K562 (cell line): ENCODE measurements around the gene STAM2. TPM values are rescaled to one million over a fixed set of nuclear protein-coding genes. Genes with fewer than 3 reads are reported as not detected.

Source experiments
- ARID3A ChIP-seq: IDR thresholded peaks from 2 replicates; pipeline ENCODE4 v1.6.1; 2012; ENCODE audit warnings: low read depth, low read length, improper control_type of control experiment, borderline replicate concordance
- BHLHE40 ChIP-seq: IDR thresholded peaks from 2 replicates; pipeline ENCODE4 v1.6.1; 2011; ENCODE audit warnings: low read length, improper control_type of control experiment
- BRF2 ChIP-seq: IDR thresholded peaks from 3 replicates; pipeline ENCODE4 v1.6.1; 2011; ENCODE audit warnings: borderline replicate concordance, mild to moderate bottlenecking; ENCODE audit not compliant: insufficient read length, insufficient read depth
- DACH1 ChIP-seq: fragments of 450-650 bp; IDR thresholded peaks from 2 replicates; pipeline ENCODE4 v1.6.1; 2018; ENCODE audit not compliant: partially characterized antibody
- E2F6 ChIP-seq, 2 experiments: IDR thresholded peaks; 2 replicates each; pipeline ENCODE4 v1.6.1; 2011; ENCODE audit warnings: borderline replicate concordance in 1 of 2, control low read depth in 1 of 2, low read depth in 1 of 2, low read length in 1 of 2, mild to moderate bottlenecking in 1 of 2, mixed read lengths in 1 of 2, moderate library complexity in 1 of 2; ENCODE audit not compliant: insufficient read depth in 1 of 2, insufficient read length in 1 of 2, poor library complexity in 1 of 2, severe bottlenecking in 1 of 2; ENCODE audit errors: extremely low read depth in 1 of 2
- FOXM1 ChIP-seq, 2 experiments: fragments of 450-650 bp in 1 of 2; sonication (generic) in 1 of 2; formaldehyde crosslinking in 1 of 2; IDR thresholded peaks; 2 replicates each; pipeline versions ENCODE4 v1.6.1 to v1.9.0; 2017 to 2022; ENCODE audit warnings: low read depth in 2 of 2, mild to moderate bottlenecking in 2 of 2, missing genetic modification reagents in 1 of 2, moderate library complexity in 1 of 2
- FOXP4 ChIP-seq: sonication (generic); formaldehyde crosslinking; IDR thresholded peaks from 2 replicates; pipeline ENCODE4 v1.8.0; 2022; ENCODE audit warnings: mild to moderate bottlenecking, missing genetic modification reagents, borderline replicate concordance
- HDAC2 ChIP-seq: fragments of 450-650 bp; IDR thresholded peaks from 2 replicates; pipeline ENCODE4 v1.6.1; 2016; ENCODE audit warnings: mild to moderate bottlenecking
- KAT2B ChIP-seq: IDR thresholded peaks from one replicate; pipeline ENCODE4 v1.6.1; 2012; ENCODE audit warnings: low read depth, mild to moderate bottlenecking, control low read depth, inconsistent platforms, low read length, moderate library complexity
- KDM5B ChIP-seq: fragments of 200-600 bp; sonication (generic); IDR thresholded peaks from 2 replicates; pipeline ENCODE4 v1.6.1; 2012; ENCODE audit warnings: low read depth, mild to moderate bottlenecking, moderate library complexity, low read length, control low read depth, inconsistent platforms; ENCODE audit not compliant: insufficient replicate concordance
- PHF21A ChIP-seq: fragments of 450-650 bp; IDR thresholded peaks from 2 replicates; pipeline ENCODE4 v1.6.1; 2017; ENCODE audit warnings: low read depth, borderline replicate concordance
- PYGO2 ChIP-seq: fragments of 450-650 bp; IDR thresholded peaks from 2 replicates; pipeline ENCODE4 v1.6.1; 2016; ENCODE audit warnings: mild to moderate bottlenecking, missing genetic modification characterization, moderate library complexity, missing compliant biosample characterization
- RUNX1 ChIP-seq: sonication (generic); IDR thresholded peaks from 2 replicates; pipeline ENCODE4 v1.6.1; 2016; ENCODE audit warnings: antibody characterized with exemption, low read depth
- SMAD4 ChIP-seq: fragments of 250-450 bp; sonication (Bioruptor Pico); conservative IDR thresholded peaks from 2 replicates; pipeline ENCODE4 v1.8.0; 2021; ENCODE audit warnings: inconsistent platforms, mild to moderate bottlenecking, moderate library complexity
- STAG1 ChIP-seq: sonication (generic); formaldehyde crosslinking; IDR thresholded peaks from 2 replicates; pipeline ENCODE4 v1.5.0; 2020; ENCODE audit warnings: missing genetic modification reagents, borderline replicate concordance
- TEAD2 ChIP-seq: fragments of 450-650 bp; IDR thresholded peaks from 2 replicates; pipeline ENCODE4 v1.6.1; 2016; ENCODE audit warnings: missing genetic modification characterization, control low read depth, missing compliant biosample characterization
- ZNF175 ChIP-seq: fragments of 200-800 bp; sonication (Bioruptor generic); IDR thresholded peaks from 2 replicates; pipeline ENCODE4 v1.6.1; 2016; ENCODE audit warnings: low read depth, mild to moderate bottlenecking, missing genetic modification characterization, missing compliant biosample characterization
- ZNF282 ChIP-seq: sonication (generic); formaldehyde crosslinking; IDR thresholded peaks from 2 replicates; pipeline ENCODE4 v1.8.1; 2023; ENCODE audit warnings: missing genetic modification reagents
- ZNF584 ChIP-seq: fragments of 200-800 bp; sonication (Bioruptor generic); IDR thresholded peaks from 2 replicates; pipeline ENCODE4 v1.6.1; 2016; ENCODE audit warnings: low read depth, mild to moderate bottlenecking, missing genetic modification characterization, missing compliant biosample characterization
- polyA plus RNA-seq, 8 experiments: library from polyadenylated mRNA; depleted of rRNA in 4 of 8; stranded (reverse) in 5 of 8; unstranded in 3 of 8; fragments of >200 nt; fragmentation: Nextera tagmentation in 2 of 8; fragmentation: Illumina TruSeq in 1 of 8; extraction: Ambion mirVana in 2 of 8; extraction: Trizol in 1 of 8; gene quantifications; 2 replicates each; pipeline versions ENCODE4 v1.2.1 to v1.2.3, GENCODE V29; 2011 to 2014; ENCODE audit warnings: inconsistent platforms in 1 of 8, missing spikeins in 1 of 8
- total RNA-seq, 7 experiments: library from RNA; depleted of rRNA in 6 of 7; stranded (reverse); fragments of >200 nt in 6 of 7; fragmentation: Illumina TruSeq in 2 of 7; extraction: Trizol in 2 of 7; gene quantifications; 2 replicates each; pipeline versions ENCODE4 v1.2.1 to v1.2.3, GENCODE V29; 2011 to 2021; ENCODE audit warnings: low replicate concordance in 1 of 7

The STAM2 gene
- total and polyA plus RNA-seq, 9 of the 15 experiments (the other 6 are each of a cell fraction or from before 2014, with no cell fraction given), result 4.5 to 13.9 (median 8.7) TPM

GRCh38 chr2:152134488-152135280 lies 40.9 kb downstream of the STAM2 start (continued):
- TF ChIP-seq SMAD4 (CRISPR knock-in tag) (0 out of 2 replicates have a peak, but pooled peaks have one; percentile 40), ZNF175 (CRISPR knock-in tag) (no peak), RUNX1 (peak; percentile 72; the same call in 1 of the 2 replicates), KAT2B (no peak), ZNF584 (no peak), PHF21A (no peak), KDM5B (no peak), STAG1 (no peak), ARID3A (no peak), FOXP4 (CRISPR knock-in tag) (no peak), ZNF282 (CRISPR knock-in tag) (no peak), BHLHE40 (no peak), DACH1 (peak; percentile 73), TEAD2 (tag) (no peak), PYGO2 (no peak), BRF2 (no peak), FOXM1 (IDR thresholded peaks at IDR 0.05; ENCODE audit: low read depth) (0 out of 2 replicates have a peak, but pooled peaks have one; percentile 46), FOXM1 (CRISPR knock-in tag; IDR thresholded peaks at IDR 0.05; ENCODE audit: low read depth) (no peak), E2F6 (IDR thresholded peaks at IDR 0.05; ENCODE audit: borderline replicate concordance in 1 of 2, extremely low read depth in 1 of 2, insufficient read depth in 1 of 2, insufficient read length in 1 of 2, low read depth in 1 of 2, low read length in 1 of 2, poor library complexity in 1 of 2, severe bottlenecking in 1 of 2) (no peak), HDAC2 (peak; percentile 98)
